GM12878 (cell line): Measurements from ENCODE around the gene CHEK1. TPM values are rescaled to one million over a fixed set of nuclear protein-coding genes. Genes with fewer than 3 reads are reported as not detected.

ENCODE experiments used
- ATAC-seq: fragments of 200-7000 bp; cut with Tn5 transposase; 3 replicates; pipeline ENCODE4 v1.9.1; 2020; ENCODE audit warnings: mild to moderate bottlenecking, moderate library complexity
- BruUV-seq: library from RNA; stranded (reverse); fragments of 400-500 nt; replicated peaks from 2 replicates; lab custom pipeline; 2021; lab: Mats Ljungman, UMichigan
- CTCF ChIA-PET: fragments of 300-600 bp; sonication (Branson Sonifier 250); formaldehyde crosslinking; extraction: SDS; loops from one replicate; lab custom pipeline; 2021; ENCODE audit warnings: inconsistent platforms; lab: Yijun Ruan, JAX
- POLR2A ChIA-PET: fragments of 350-600 bp; formaldehyde crosslinking; extraction: SDS; loops from one replicate; lab custom pipeline; 2021; ENCODE audit warnings: inconsistent platforms; lab: Charles Lee
- RAD21 ChIA-PET: fragments of 300-600 bp; sonication (Branson Sonifier 250); formaldehyde crosslinking; loops from one replicate; lab custom pipeline; 2023; ENCODE audit warnings: antibody characterized with exemption; ENCODE audit not compliant: unreplicated experiment; lab: Charles Lee
- SMC1A ChIA-PET: fragments of 300-600 bp; sonication (Branson Sonifier 250); formaldehyde crosslinking; loops from one replicate; lab custom pipeline; 2023; ENCODE audit not compliant: unreplicated experiment, uncharacterized antibody; lab: Charles Lee
- DNase-seq: peaks from one replicate; pipeline ENCODE4 v3.0.0-alpha.2; 2011; ENCODE audit warnings: low read depth, low spot score
- FAIRE-seq: peaks from 3 replicates; lab custom pipeline; 2011; peaks lifted over from hg19 to GRCh38; lab: Jason Lieb, UNC
- H2AFZ ChIP-seq: 2 replicates; pipeline ENCODE4 v1.6.0; 2011; ENCODE audit warnings: low read depth, low read length, control low read depth; ENCODE audit not compliant: control insufficient read depth
- H3K27ac ChIP-seq: 2 replicates; pipeline ENCODE4 v1.5.1; 2011; ENCODE audit warnings: control low read depth; ENCODE audit not compliant: control insufficient read depth, insufficient read depth
- H3K27me3 ChIP-seq, 2 experiments: replicated peaks in 1 of 2; 2 replicates each; pipeline versions ENCODE4 v1.6.0 to v1.6.1; 2011; ENCODE audit warnings: low read length in 1 of 2; ENCODE audit not compliant: control insufficient read depth in 2 of 2, insufficient read depth in 2 of 2
- H3K36me3 ChIP-seq, 2 experiments: 2 replicates each; pipeline ENCODE4 v1.5.1; 2011; ENCODE audit warnings: low read length in 1 of 2; ENCODE audit not compliant: control insufficient read depth in 2 of 2, insufficient read depth in 2 of 2
- H3K4me1 ChIP-seq: 2 replicates; pipeline ENCODE4 v1.6.1; 2011; ENCODE audit warnings: mild to moderate bottlenecking, low read length, moderate library complexity, mixed read lengths; ENCODE audit not compliant: control insufficient read depth, insufficient read depth
- H3K4me2 ChIP-seq: 2 replicates; pipeline ENCODE4 v1.6.0; 2011; ENCODE audit warnings: control low read depth; ENCODE audit not compliant: control insufficient read depth, insufficient read depth
- H3K4me3 ChIP-seq: fragments of 200-600 bp; sonication (generic); 2 replicates; pipeline ENCODE4 v1.5.1; 2016
- H3K79me2 ChIP-seq: 2 replicates; pipeline ENCODE4 v1.6.0; 2011; ENCODE audit warnings: low read length; ENCODE audit not compliant: control insufficient read depth, insufficient read depth
- H3K9ac ChIP-seq: 2 replicates; pipeline ENCODE4 v1.8.0; 2011; ENCODE audit warnings: low read length, control low read depth, mixed read lengths; ENCODE audit not compliant: control insufficient read depth, insufficient read depth
- H3K9me3 ChIP-seq: replicated peaks from 3 replicates; pipeline ENCODE4 v1.5.1; 2011; ENCODE audit warnings: mild to moderate bottlenecking, low read length; ENCODE audit not compliant: control insufficient read depth, insufficient read depth
- H4K20me1 ChIP-seq: 2 replicates; pipeline ENCODE4 v1.6.0; 2011; ENCODE audit not compliant: control insufficient read depth, insufficient read depth
- BACH1 ChIP-seq: fragments of 450-650 bp; IDR thresholded peaks from 2 replicates; pipeline ENCODE4 v1.6.1; 2017; ENCODE audit warnings: mild to moderate bottlenecking, borderline replicate concordance
- BMI1 ChIP-seq: fragments of 450-650 bp; IDR thresholded peaks from 2 replicates; pipeline ENCODE4 v1.6.1; 2016; ENCODE audit warnings: mild to moderate bottlenecking, moderate library complexity, borderline replicate concordance
- CBX5 ChIP-seq: sonication (generic); IDR thresholded peaks from 2 replicates; pipeline ENCODE4 v1.6.1; 2016; ENCODE audit warnings: low read depth, moderate library complexity, mild to moderate bottlenecking, inconsistent platforms
- CTCF ChIP-seq, 3 experiments: IDR thresholded peaks in 2 of 3; conservative IDR thresholded peaks in 1 of 3; 2 replicates each; pipeline ENCODE4 v1.5.1; 2011; ENCODE audit warnings: low read depth in 3 of 3, low read length in 3 of 3, mild to moderate bottlenecking in 3 of 3, control low read depth in 2 of 3, moderate library complexity in 2 of 3, inconsistent platforms in 1 of 3, mixed read lengths in 1 of 3; ENCODE audit not compliant: control insufficient read depth in 2 of 3, insufficient read depth in 1 of 3; ENCODE audit errors: extremely low read depth in 1 of 3
- HDAC6 ChIP-seq: fragments of 200-600 bp; sonication (generic); IDR thresholded peaks from one replicate; pipeline ENCODE4 v1.8.0; 2017; ENCODE audit warnings: antibody characterized with exemption; ENCODE audit not compliant: unreplicated experiment
- KDM1A ChIP-seq: fragments of 200-600 bp; sonication (generic); IDR thresholded peaks from 2 replicates; pipeline ENCODE4 v1.6.1; 2016; ENCODE audit warnings: borderline replicate concordance
- PML ChIP-seq: IDR thresholded peaks from 2 replicates; pipeline ENCODE4 v1.6.1; 2012; ENCODE audit warnings: low read length, inconsistent platforms
- SREBF1 ChIP-seq: IDR thresholded peaks from 2 replicates; pipeline ENCODE4 v1.6.1; 2012; ENCODE audit warnings: mild to moderate bottlenecking, low read length
- STAT3 ChIP-seq: IDR thresholded peaks from 2 replicates; pipeline ENCODE4 v1.6.1; 2011; ENCODE audit warnings: low read depth, low read length, improper control_type of control experiment
- YBX1 ChIP-seq: fragments of 450-650 bp; IDR thresholded peaks from 2 replicates; pipeline ENCODE4 v1.6.1; 2016; ENCODE audit warnings: antibody characterized with exemption
- ZBTB33 ChIP-seq: fragments of 450-650 bp; IDR thresholded peaks from 2 replicates; pipeline ENCODE4 v1.6.1; 2017; ENCODE audit warnings: mild to moderate bottlenecking
- ZBTB40 ChIP-seq: fragments of 450-650 bp; IDR thresholded peaks from 2 replicates; pipeline ENCODE4 v1.6.1; 2016; ENCODE audit warnings: mild to moderate bottlenecking, moderate library complexity, borderline replicate concordance
- ZNF384 ChIP-seq: IDR thresholded peaks from 2 replicates; pipeline ENCODE4 v1.6.1; 2012; ENCODE audit warnings: low read depth, mild to moderate bottlenecking, low read length, improper control_type of control experiment, borderline replicate concordance
- WGBS: methylation state at CpG from one replicate; pipeline ENCODE4 v1.1.6; 2016; ENCODE audit warnings: low lambda C conversion rate; ENCODE audit not compliant: insufficient replicate concordance, insufficient coverage; ENCODE audit errors: missing lambda C conversion rate; 5-methylcytosine and 5-hydroxymethylcytosine counted together
- in situ Hi-C: fragments of 300-500 bp; cut with MboI; formaldehyde crosslinking; loops from 9 replicates; pipeline ENCODE4 v1.14.3; 2018; ENCODE audit warnings: mixed read lengths
- intact Hi-C: fragments of 100-400 bp; cut with micrococcal nuclease; formaldehyde crosslinking; loops from one replicate; pipeline ENCODE4 v1.14.2; 2022; ENCODE audit not compliant: unreplicated experiment
- polyA plus RNA-seq, 11 experiments: library from polyadenylated mRNA; depleted of rRNA in 4 of 11; unstranded in 6 of 11; stranded (reverse) in 5 of 11; fragments of >200 nt; fragmentation: Nextera tagmentation in 4 of 11; fragmentation: Illumina TruSeq in 1 of 11; extraction: Ambion mirVana in 4 of 11; extraction: Trizol in 1 of 11; gene quantifications; 1 replicate in 1 of 11; 2 replicates in 10 of 11; pipeline versions ENCODE4 v1.2.1 to v1.2.3, GENCODE V29; 2011 to 2016; ENCODE audit warnings: inconsistent platforms in 2 of 11, missing spikeins in 2 of 11, low read depth in 1 of 11
- total RNA-seq, 4 experiments: library from RNA; depleted of rRNA in 3 of 4; stranded (reverse); fragments of >200 nt in 3 of 4; fragmentation: Illumina TruSeq in 1 of 4; extraction: Trizol in 1 of 4; gene quantifications; 2 replicates each; pipeline versions ENCODE4 v1.2.1 to v1.2.3, GENCODE V29; 2013 to 2021
- TF ChIP-seq, protein P1 (sequence below): fragments of 450-650 bp; formaldehyde crosslinking; IDR thresholded peaks from 2 replicates; pipeline ENCODE4 v1.4.0; 2022; ENCODE audit warnings: mild to moderate bottlenecking, moderate library complexity

Gene CHEK1
- total and polyA plus RNA-seq, 10 of the 15 experiments (the other 5 are each of a cell fraction or from before 2014, with no cell fraction given), result 42.1 to 72.9 (median 65.6) TPM

GRCh38 chr11:125720781-125721180 lies 95.8 kb downstream of the CHEK1 start:
- SMC1A ChIA-PET, result no interaction called here
- CTCF ChIA-PET, result no interaction called here
- no peak for DNase-seq
- Histone ChIP-seq H2AFZ (no peak overlapping the region), H3K9me3 (no peaks in the 10 kb centered on the region), H3K36me3 (no peaks in the 10 kb centered on the region), H3K4me1 (no peaks in the 10 kb centered on the region), H4K20me1 (no peaks in the 10 kb centered on the region), H3K27ac (no peak overlapping the region), H3K4me2 (no peak overlapping the region), H3K27me3 (peaks cover 0 to 2% of the 10 kb centered on the region in 2 experiments; a peak in 2 of 4 replicates), H3K9ac (no peak overlapping the region), H3K4me3 (no peak overlapping the region), H3K79me2 (no peaks in the 10 kb centered on the region)
- RAD21 ChIA-PET, result no interaction called here
- FAIRE-seq, result no peak
- WGBS, result 48% methylated on average over 6 of the region's 6 CpGs
- in situ Hi-C loops (no loop called here), intact Hi-C loops (no loop called here)
- POLR2A ChIA-PET, result no interaction called here
- no TSS peak for BruUV-seq
- ATAC-seq, result no peak
- no peak for TF ChIP-seq CTCF (IDR thresholded peaks at IDR 0.05 in 2 of 3, conservative IDR thresholded peaks at IDR 0.05 in 1 of 3; ENCODE audit: control insufficient read depth in 2 of 3, extremely low read depth in 1 of 3, insufficient read depth in 1 of 3, low read depth in 3 of 3, low read length in 3 of 3)
- no peak for TF ChIP-seq YBX1
- no peak for TF ChIP-seq ZNF384
- no peak for TF ChIP-seq KDM1A
- no peak for TF ChIP-seq PML
- TF ChIP-seq, protein P1, sequence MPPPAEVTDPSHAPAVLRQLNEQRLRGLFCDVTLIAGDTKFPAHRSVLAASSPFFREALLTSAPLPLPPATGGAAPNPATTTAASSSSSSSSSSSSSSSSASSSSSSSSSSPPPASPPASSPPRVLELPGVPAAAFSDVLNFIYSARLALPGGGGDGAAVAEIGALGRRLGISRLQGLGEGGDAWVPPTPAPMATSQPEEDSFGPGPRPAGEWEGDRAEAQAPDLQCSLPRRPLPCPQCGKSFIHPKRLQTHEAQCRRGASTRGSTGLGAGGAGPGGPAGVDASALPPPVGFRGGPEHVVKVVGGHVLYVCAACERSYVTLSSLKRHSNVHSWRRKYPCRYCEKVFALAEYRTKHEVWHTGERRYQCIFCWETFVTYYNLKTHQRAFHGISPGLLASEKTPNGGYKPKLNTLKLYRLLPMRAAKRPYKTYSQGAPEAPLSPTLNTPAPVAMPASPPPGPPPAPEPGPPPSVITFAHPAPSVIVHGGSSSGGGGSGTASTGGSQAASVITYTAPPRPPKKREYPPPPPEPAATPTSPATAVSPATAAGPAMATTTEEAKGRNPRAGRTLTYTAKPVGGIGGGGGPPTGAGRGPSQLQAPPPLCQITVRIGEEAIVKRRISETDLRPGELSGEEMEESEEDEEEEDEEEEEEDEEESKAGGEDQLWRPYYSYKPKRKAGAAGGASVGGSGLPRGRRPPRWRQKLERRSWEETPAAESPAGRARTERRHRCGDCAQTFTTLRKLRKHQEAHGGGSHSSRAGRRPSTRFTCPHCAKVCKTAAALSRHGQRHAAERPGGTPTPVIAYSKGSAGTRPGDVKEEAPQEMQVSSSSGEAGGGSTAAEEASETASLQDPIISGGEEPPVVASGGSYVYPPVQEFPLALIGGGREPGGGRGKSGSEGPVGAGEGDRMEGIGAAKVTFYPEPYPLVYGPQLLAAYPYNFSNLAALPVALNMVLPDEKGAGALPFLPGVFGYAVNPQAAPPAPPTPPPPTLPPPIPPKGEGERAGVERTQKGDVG (CRISPR knock-in tag), result no peak
- TF ChIP-seq CBX5, result no peak
- TF ChIP-seq BACH1, result no peak
- no peak for TF ChIP-seq HDAC6
- TF ChIP-seq STAT3, result no peak
- no peak for TF ChIP-seq ZBTB33
- no peak for TF ChIP-seq ZBTB40
- TF ChIP-seq BMI1, result no peak
- TF ChIP-seq SREBF1, result no peak
